ENCODE results near the gene LDHB.
"Not testable (repeated sequence)": the region's sequence is repeated elsewhere in the genome, so short reads cannot be mapped to it uniquely, and the experiment has no call there.

LDHB gene

GRCh38 chr12:21648378-21648777 is 9.3 kb downstream of the LDHB start:
- ATAC-seq (ENCODE audit: low read depth) = no peak
- H3K27ac Mint-ChIP-seq = no peak overlapping the region

GRCh38 chr12:21647179-21647578 is 10.5 kb downstream of the LDHB start:
- H3K27me3 Mint-ChIP-seq = no peaks in the 10 kb centered on the region
- H3K4me1 Mint-ChIP-seq = peaks cover 18% of the 10 kb centered on the region
- DNase-seq (ENCODE audit: low spot score in 2 of 2) (no peak), ATAC-seq (ENCODE audit: low read depth) (no peak)
- peak overlapping the region; percentile 62 for H3K27ac Mint-ChIP-seq
- H3K9me3 Mint-ChIP-seq = no peaks in the 10 kb centered on the region
- no peak overlapping the region for H3K4me3 Mint-ChIP-seq
- H3K36me3 Mint-ChIP-seq = peaks cover 33% of the 10 kb centered on the region

More at GRCh38 chr12:21648378-21648777, 9.3 kb downstream of the LDHB start:
- H3K4me3 Mint-ChIP-seq = no peak overlapping the region
- peaks cover 18% of the 10 kb centered on the region for H3K4me1 Mint-ChIP-seq
- no peak for DNase-seq (ENCODE audit: low spot score in 2 of 2)
- peaks cover 34% of the 10 kb centered on the region for H3K36me3 Mint-ChIP-seq
- no peaks in the 10 kb centered on the region for H3K27me3 Mint-ChIP-seq
- no peaks in the 10 kb centered on the region for H3K9me3 Mint-ChIP-seq

GRCh38 chr12:21645041-21645500 is 12.6 kb downstream of the LDHB start:
- not testable (repeated sequence) for ATAC-seq (ENCODE audit: low read depth)
- H3K27ac Mint-ChIP-seq = peak overlapping the region; percentile 31

GRCh38 chr12:21644516-21644915 is 13.1 kb downstream of the LDHB start:
- peaks cover 38% of the 10 kb centered on the region for H3K36me3 Mint-ChIP-seq
- no peaks in the 10 kb centered on the region for H3K9me3 Mint-ChIP-seq
- H3K27ac Mint-ChIP-seq = no peak overlapping the region
- H3K27me3 Mint-ChIP-seq = no peaks in the 10 kb centered on the region
- no peak for ATAC-seq (ENCODE audit: low read depth)
- no peak overlapping the region for H3K4me3 Mint-ChIP-seq
- peaks cover 13% of the 10 kb centered on the region for H3K4me1 Mint-ChIP-seq
- DNase-seq (ENCODE audit: low spot score in 2 of 2) = no peak

More at GRCh38 chr12:21645041-21645500, 12.6 kb downstream of the LDHB start:
- H3K36me3 Mint-ChIP-seq = peaks cover 38% of the 10 kb centered on the region
- not testable (repeated sequence) for H3K4me3 Mint-ChIP-seq; DNase-seq (ENCODE audit: low spot score in 2 of 2); H3K9me3 Mint-ChIP-seq; H3K27me3 Mint-ChIP-seq
- H3K4me1 Mint-ChIP-seq = peaks cover 13% of the 10 kb centered on the region

GRCh38 chr12:21643758-21644157 is 13.9 kb downstream of the LDHB start:
- no peaks in the 10 kb centered on the region for H3K9me3 Mint-ChIP-seq
- peaks cover 40% of the 10 kb centered on the region for H3K36me3 Mint-ChIP-seq
- H3K27ac Mint-ChIP-seq = no peak overlapping the region
- H3K4me1 Mint-ChIP-seq = peaks cover 13% of the 10 kb centered on the region
- no peak for ATAC-seq (ENCODE audit: low read depth)
- no peak overlapping the region for H3K4me3 Mint-ChIP-seq
- H3K27me3 Mint-ChIP-seq = no peaks in the 10 kb centered on the region
- no peak for DNase-seq (ENCODE audit: low spot score in 2 of 2)

- no peak for DNase-seq (ENCODE audit: low spot score in 2 of 2)
- Mint-ChIP-seq H3K4me3 (no peak overlapping the region), H3K27ac (no peak overlapping the region), H3K27me3 (no peaks in the 10 kb centered on the region), H3K36me3 (peaks cover 40% of the 10 kb centered on the region), H3K4me1 (peaks cover 13% of the 10 kb centered on the region), H3K9me3 (no peaks in the 10 kb centered on the region)
- ATAC-seq (ENCODE audit: low read depth) = no peak
Observed at GRCh38 chr12:21642707-21643389, 14.8 kb downstream of the LDHB start.

GRCh38 chr12:21638054-21638891 is 19.4 kb downstream of the LDHB start:
- Mint-ChIP-seq H3K4me3 (no peak overlapping the region), H3K27me3 (no peaks in the 10 kb centered on the region), H3K4me1 (peaks cover 3% of the 10 kb centered on the region), H3K9me3 (no peaks in the 10 kb centered on the region), H3K27ac (no peak overlapping the region), H3K36me3 (peaks cover 36% of the 10 kb centered on the region)
- ATAC-seq (ENCODE audit: low read depth) (no peak), DNase-seq (ENCODE audit: low spot score in 2 of 2) (no peak)

- Mint-ChIP-seq H3K27ac (no peak overlapping the region), H3K36me3 (peaks cover 21% of the 10 kb centered on the region)
- ATAC-seq (ENCODE audit: low read depth) = no peak
Observed at GRCh38 chr12:21634245-21634644, 23.4 kb downstream of the LDHB start.

GRCh38 chr12:21631367-21631766 is 26.3 kb downstream of the LDHB start:
- Mint-ChIP-seq H3K27me3 (no peaks in the 10 kb centered on the region), H3K4me1 (peaks cover 2% of the 10 kb centered on the region), H3K4me3 (no peak overlapping the region), H3K27ac (no peak overlapping the region), H3K36me3 (peaks cover 18% of the 10 kb centered on the region), H3K9me3 (peaks cover 1% of the 10 kb centered on the region)
- DNase-seq (ENCODE audit: low spot score in 2 of 2) (no peak), ATAC-seq (ENCODE audit: low read depth) (no peak)

More at GRCh38 chr12:21634245-21634644, 23.4 kb downstream of the LDHB start:
- no peaks in the 10 kb centered on the region for H3K9me3 Mint-ChIP-seq
- H3K4me3 Mint-ChIP-seq = no peak overlapping the region
- DNase-seq (ENCODE audit: low spot score in 2 of 2) = no peak
- H3K27me3 Mint-ChIP-seq = no peaks in the 10 kb centered on the region
- peaks cover 2% of the 10 kb centered on the region for H3K4me1 Mint-ChIP-seq

GRCh38 chr12:21627924-21628323 is 29.7 kb downstream of the LDHB start:
- H3K9me3 Mint-ChIP-seq = peaks cover 1% of the 10 kb centered on the region
- no peaks in the 10 kb centered on the region for H3K27me3 Mint-ChIP-seq
- H3K4me3 Mint-ChIP-seq = no peak overlapping the region
- DNase-seq (ENCODE audit: low spot score in 2 of 2) (no peak), ATAC-seq (ENCODE audit: low read depth) (no peak)
- H3K4me1 Mint-ChIP-seq = peaks cover 2% of the 10 kb centered on the region
- no peak overlapping the region for H3K27ac Mint-ChIP-seq
- H3K36me3 Mint-ChIP-seq = peaks cover 7% of the 10 kb centered on the region

GRCh38 chr12:21618566-21618965 is 39.1 kb downstream of the LDHB start:
- Mint-ChIP-seq H3K27ac (no peak overlapping the region), H3K4me3 (no peak overlapping the region), H3K4me1 (peaks cover 7% of the 10 kb centered on the region), H3K9me3 (no peaks in the 10 kb centered on the region), H3K27me3 (no peaks in the 10 kb centered on the region), H3K36me3 (no peaks in the 10 kb centered on the region)
- no peak for DNase-seq (ENCODE audit: low spot score in 2 of 2)
- ATAC-seq (ENCODE audit: low read depth) = no peak

- DNase-seq (ENCODE audit: low spot score in 2 of 2) = no peak
- Mint-ChIP-seq H3K36me3 (no peaks in the 10 kb centered on the region), H3K9me3 (no peaks in the 10 kb centered on the region), H3K4me3 (no peak overlapping the region), H3K27me3 (no peaks in the 10 kb centered on the region), H3K4me1 (peaks cover 7% of the 10 kb centered on the region), H3K27ac (no peak overlapping the region)
- ATAC-seq (ENCODE audit: low read depth) = no peak
Observed at GRCh38 chr12:21617030-21617429, 40.6 kb downstream of the LDHB start.

- DNase-seq (ENCODE audit: low spot score in 2 of 2) (no peak), ATAC-seq (ENCODE audit: low read depth) (no peak)
- Mint-ChIP-seq H3K27me3 (no peaks in the 10 kb centered on the region), H3K36me3 (no peaks in the 10 kb centered on the region), H3K9me3 (no peaks in the 10 kb centered on the region), H3K27ac (no peak overlapping the region), H3K4me3 (no peak overlapping the region), H3K4me1 (peaks cover 7% of the 10 kb centered on the region)
Observed at GRCh38 chr12:21615431-21615830, 42.2 kb downstream of the LDHB start.

GRCh38 chr12:21614506-21614905 is 43.1 kb downstream of the LDHB start:
- Mint-ChIP-seq H3K4me1 (peaks cover 7% of the 10 kb centered on the region), H3K27me3 (no peaks in the 10 kb centered on the region), H3K36me3 (no peaks in the 10 kb centered on the region), H3K27ac (no peak overlapping the region), H3K9me3 (no peaks in the 10 kb centered on the region), H3K4me3 (no peak overlapping the region)
- ATAC-seq (ENCODE audit: low read depth) (no peak), DNase-seq (ENCODE audit: low spot score in 2 of 2) (no peak)

Data from memory B cell (primary cell).